CD14-positive monocyte (primary cell): ENCODE data around the gene MYO1D. TPM values are rescaled to one million over a fixed set of nuclear protein-coding genes. Genes with fewer than 3 reads are reported as not detected.

Experiments
- DNase-seq, 3 donors: peaks; one replicate each; pipeline ENCODE4 v3.0.0-alpha.2; 2011 to 2022
- H2AFZ ChIP-seq: 2 replicates; pipeline ENCODE4 v1.6.0; 2012; ENCODE audit warnings: mild to moderate bottlenecking, low read depth, low read length, inconsistent platforms; ENCODE audit not compliant: insufficient read depth, poor library complexity, severe bottlenecking
- H3K27ac ChIP-seq, 2 donors: 1 replicate in 1 of 2; 2 replicates in 1 of 2; pipeline ENCODE4 v1.5.1; 2012 to 2013; ENCODE audit warnings: low read length in 2 of 2, control low read depth in 1 of 2, inconsistent platforms in 1 of 2, low read depth in 1 of 2, mild to moderate bottlenecking in 1 of 2
- H3K27me3 ChIP-seq, 2 donors: one replicate each; pipeline versions ENCODE4 v1.6.0 to v1.6.1; 2011 to 2013; ENCODE audit warnings: low read length in 2 of 2; ENCODE audit not compliant: control insufficient read depth in 2 of 2, insufficient read depth in 2 of 2
- H3K36me3 ChIP-seq, 2 donors: replicated peaks in 1 of 2; 1 replicate in 1 of 2; 2 replicates in 1 of 2; pipeline versions ENCODE4 v1.5.1 to v1.6.1; 2012 to 2013; ENCODE audit warnings: low read length in 2 of 2, control low read depth in 1 of 2, inconsistent platforms in 1 of 2, mild to moderate bottlenecking in 1 of 2; ENCODE audit not compliant: insufficient read depth in 2 of 2, control insufficient read depth in 1 of 2
- H3K4me1 ChIP-seq, 2 donors: 1 replicate in 1 of 2; 2 replicates in 1 of 2; pipeline versions ENCODE4 v1.5.1 to v1.6.1; 2012 to 2013; ENCODE audit warnings: low read length in 2 of 2, control low read depth in 1 of 2, inconsistent platforms in 1 of 2, mild to moderate bottlenecking in 1 of 2, moderate library complexity in 1 of 2; ENCODE audit not compliant: insufficient read depth in 2 of 2, control insufficient read depth in 1 of 2
- H3K4me2 ChIP-seq: replicated peaks from 2 replicates; pipeline ENCODE3; 2012; ENCODE audit warnings: low read length, moderate library complexity, mild to moderate bottlenecking; ENCODE audit not compliant: poor library complexity, severe bottlenecking; ENCODE audit errors: extremely low read depth
- H3K4me3 ChIP-seq, 3 experiments: fragments of 200-600 bp in 1 of 3; sonication (generic) in 1 of 3; replicated peaks in 1 of 3; 1 replicate in 2 of 3; 2 replicates in 1 of 3; pipeline ENCODE4 v1.5.1; 2011 to 2013; ENCODE audit warnings: low read length in 3 of 3, mild to moderate bottlenecking in 3 of 3, control low read depth in 2 of 3, low read depth in 2 of 3, inconsistent platforms in 1 of 3, moderate library complexity in 1 of 3
- H3K79me2 ChIP-seq: 2 replicates; pipeline ENCODE4 v1.6.0; 2012; ENCODE audit warnings: mild to moderate bottlenecking, control low read depth, inconsistent platforms, low read length, moderate library complexity; ENCODE audit not compliant: insufficient read depth
- H3K9ac ChIP-seq: 2 replicates; pipeline ENCODE4 v1.6.0; 2017; ENCODE audit warnings: low read length, mild to moderate bottlenecking; ENCODE audit not compliant: insufficient read depth, poor library complexity, severe bottlenecking
- H3K9me3 ChIP-seq, 2 donors: replicated peaks in 1 of 2; 1 replicate in 1 of 2; 2 replicates in 1 of 2; pipeline versions ENCODE4 v1.5.1 to v1.6.1; 2012 to 2013; ENCODE audit warnings: low read length in 2 of 2, control low read depth in 1 of 2; ENCODE audit not compliant: control insufficient read depth in 1 of 2, insufficient read depth in 1 of 2
- H4K20me1 ChIP-seq: 2 replicates; pipeline ENCODE4 v1.6.0; 2012; ENCODE audit warnings: mild to moderate bottlenecking, low read length, control low read depth, moderate library complexity; ENCODE audit not compliant: insufficient read depth
- H3K27ac Mint-ChIP-seq, 7 donors: one replicate each; pipeline ENCODE4 v1.8.0; 2020; ENCODE audit warnings: mild to moderate bottlenecking in 7 of 7, mixed read lengths in 7 of 7, moderate library complexity in 6 of 7, inconsistent platforms in 2 of 7
- H3K27me3 Mint-ChIP-seq, 3 donors: one replicate each; pipeline ENCODE4 v1.8.0; 2021 to 2022; ENCODE audit warnings: low read depth in 3 of 3, mild to moderate bottlenecking in 3 of 3, mixed read lengths in 3 of 3, moderate library complexity in 3 of 3, inconsistent platforms in 1 of 3
- H3K36me3 Mint-ChIP-seq, 2 donors: one replicate each; pipeline ENCODE4 v1.8.0; 2020; ENCODE audit warnings: mixed read lengths in 2 of 2, inconsistent platforms in 1 of 2, mild to moderate bottlenecking in 1 of 2
- H3K4me1 Mint-ChIP-seq: one replicate; pipeline ENCODE4 v1.8.0; 2020; ENCODE audit warnings: mild to moderate bottlenecking, mixed read lengths
- H3K4me3 Mint-ChIP-seq, 2 donors: one replicate each; pipeline ENCODE4 v1.8.0; 2020; ENCODE audit warnings: mild to moderate bottlenecking in 2 of 2, mixed read lengths in 2 of 2, moderate library complexity in 1 of 2
- H3K9me3 Mint-ChIP-seq, 7 donors: one replicate each; pipeline ENCODE4 v1.8.0; 2020 to 2022; ENCODE audit warnings: mixed read lengths in 7 of 7, mild to moderate bottlenecking in 6 of 7, moderate library complexity in 6 of 7, inconsistent platforms in 2 of 7
- CTCF ChIP-seq: fragments of 200-600 bp; IDR thresholded peaks from one replicate; pipeline ENCODE4 v1.8.0; 2022; ENCODE audit warnings: antibody characterized with exemption, mild to moderate bottlenecking
- WGBS: methylation state at CpG from one replicate; pipeline ENCODE4 v1.1.5; 2013; ENCODE audit warnings: missing lambda C conversion rate; ENCODE audit not compliant: insufficient coverage; 5-methylcytosine and 5-hydroxymethylcytosine counted together
- intact Hi-C, 2 donors: fragments of 100-400 bp; cut with micrococcal nuclease; formaldehyde crosslinking; loops; one replicate each; pipeline versions ENCODE4 v1.15.0 to v1.15.1; 2023
- polyA plus RNA-seq, 3 donors: library from polyadenylated mRNA; depleted of rRNA in 1 of 3; unstranded in 2 of 3; stranded (reverse) in 1 of 3; fragments of 300-500 nt in 2 of 3; fragments of >200 nt in 1 of 3; fragmentation: Illumina TruSeq in 2 of 3; gene quantifications; 1 replicate in 2 of 3; 2 replicates in 1 of 3; pipeline ENCODE4 v1.2.3, GENCODE V29; 2012 to 2021

The MYO1D gene
- polyA plus RNA-seq, 3 donors = 0.22 to 0.39 (median 0.26) TPM

- H3K4me3 Mint-ChIP-seq = no peak overlapping the region
- no peaks in the 10 kb centered on the region for H3K9me3 ChIP-seq
- H3K4me3 ChIP-seq = no peak overlapping the region
- no peaks in the 10 kb centered on the region for H3K4me1 ChIP-seq
- H4K20me1 ChIP-seq = no peaks in the 10 kb centered on the region
- no peaks in the 10 kb centered on the region for H3K79me2 ChIP-seq
- H3K36me3 Mint-ChIP-seq = no peaks in the 10 kb centered on the region
- H3K36me3 ChIP-seq = no peaks in the 10 kb centered on the region
- H2AFZ ChIP-seq = no peak overlapping the region
- DNase-seq = peak; percentile 39 to 70 (median 63)
- H3K4me2 ChIP-seq = no peak overlapping the region
- no peak overlapping the region for H3K9ac ChIP-seq
- H3K9me3 Mint-ChIP-seq = peaks cover 0 to 2% (median 0%) of the 10 kb centered on the region in 7 donors
- H3K27ac ChIP-seq = no peak overlapping the region
- peaks cover 0 to 5% (median 2%) of the 10 kb centered on the region in 3 donors for H3K27me3 Mint-ChIP-seq
- WGBS = 90% methylated on average over 3 of the region's 7 CpGs
- peaks cover 0 to 4% of the 10 kb centered on the region in 2 donors for H3K27me3 ChIP-seq
- no peak overlapping the region for H3K27ac Mint-ChIP-seq
- intact Hi-C loops = loop anchor here (5.0 kb wide), 2 partner anchors 98 to 273 kb away; no protein-coding TSS in a partner anchor
- peak; percentile 80 for TF ChIP-seq CTCF
- peaks cover 2% of the 10 kb centered on the region for H3K4me1 Mint-ChIP-seq
These were observed 121.7 kb downstream of the MYO1D start for GRCh38 chr17:32755045-32755805.

GRCh38 chr17:32752934-32753333, 124.0 kb downstream of the MYO1D start:
- no peak overlapping the region for H3K4me3 ChIP-seq
- Mint-ChIP-seq H3K36me3 (no peaks in the 10 kb centered on the region), H3K27ac (no peak overlapping the region), H3K9me3 (peaks cover 0 to 2% (median 0%) of the 10 kb centered on the region in 7 donors), H3K4me3 (no peak overlapping the region), H3K27me3 (peaks cover 0 to 5% (median 2%) of the 10 kb centered on the region in 3 donors), H3K4me1 (peaks cover 7% of the 10 kb centered on the region)
- 100% methylated on average over 1 of the region's 4 CpGs for WGBS
- intact Hi-C loops = no loop called here
- H3K36me3 ChIP-seq = no peaks in the 10 kb centered on the region
- H3K9ac ChIP-seq = no peak overlapping the region
- H3K27ac ChIP-seq = no peak overlapping the region
- no peaks in the 10 kb centered on the region for H3K9me3 ChIP-seq
- TF ChIP-seq CTCF = no peak
- no peak for DNase-seq
- H2AFZ ChIP-seq = no peak overlapping the region
- no peaks in the 10 kb centered on the region for H4K20me1 ChIP-seq
- no peaks in the 10 kb centered on the region for H3K79me2 ChIP-seq
- H3K4me1 ChIP-seq = peaks cover under 1 to 4% of the 10 kb centered on the region in 2 donors
- H3K4me2 ChIP-seq = no peak overlapping the region
- H3K27me3 ChIP-seq = peaks cover 0 to 4% of the 10 kb centered on the region in 2 donors
